Hematopoietic multipotent progenitor cell treated with erythropoietin and hydrocortisone succinate and interleukin-3 and kit ligand, for 8 days (in vitro differentiated cells): Measurements from ENCODE around the gene UCHL5.

Experiments used
- DNase-seq: peaks from one replicate; pipeline ENCODE4 v3.0.0-alpha.2; 2015

Gene UCHL5

DNA sequence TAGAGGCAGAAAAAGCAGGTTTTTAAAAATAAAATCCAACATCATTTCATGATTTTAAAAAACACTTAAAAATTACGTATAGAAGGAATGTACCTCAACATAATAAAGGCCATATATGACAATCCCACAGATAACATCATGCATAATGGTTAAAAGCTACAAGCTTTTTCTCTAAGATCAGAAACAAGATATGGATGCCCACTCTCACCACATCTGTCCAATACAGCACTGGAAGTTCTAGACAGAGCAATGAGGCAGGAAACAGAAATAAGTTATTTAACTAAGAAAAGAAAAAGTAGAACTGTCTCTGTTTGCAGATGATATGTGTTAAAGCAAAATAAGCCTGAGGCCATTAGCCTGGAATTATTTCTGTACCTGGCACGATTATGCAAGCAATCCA is 96.3 kb downstream of the UCHL5 start:
- no peak for DNase-seq
